Measurements from ENCODE around the gene RAI14.

The RAI14 gene

GRCh38 chr5:34832568-34832967 lies 176.4 kb downstream of the RAI14 start:
- DNase-seq = no peak

GRCh38 chr5:34833090-34833489 lies 177.0 kb downstream of the RAI14 start:
- DNase-seq = no peak

GRCh38 chr5:34833976-34834793 lies 178.1 kb downstream of the RAI14 start:
- no peak for DNase-seq

- DNase-seq = no peak
Observed at GRCh38 chr5:34834794-34835089, 178.6 kb downstream of the RAI14 start.

GRCh38 chr5:34835664-34836063 lies 179.5 kb downstream of the RAI14 start:
- no peak for DNase-seq

- peak; percentile 92 for DNase-seq
Observed at GRCh38 chr5:34838785-34839714, 182.9 kb downstream of the RAI14 start, which contains the start of gene TTC23L. Gene TTC23L (plus strand): TSS chr5:34839164. CDS start chr5:34840672, 1,508 bp downstream.

- no peak for DNase-seq
Observed at GRCh38 chr5:34841816-34842215, 185.7 kb downstream of the RAI14 start.

GRCh38 chr5:34842554-34842953 lies 186.4 kb downstream of the RAI14 start:
- DNase-seq = no peak

GRCh38 chr5:34843497-34843896 lies 187.4 kb downstream of the RAI14 start:
- DNase-seq = no peak

GRCh38 chr5:34844106-34844505 lies 188.0 kb downstream of the RAI14 start:
- DNase-seq = no peak

- no peak for DNase-seq
Observed at GRCh38 chr5:34844999-34845398, 188.9 kb downstream of the RAI14 start.

GRCh38 chr5:34847056-34847455 lies 190.9 kb downstream of the RAI14 start:
- no peak for DNase-seq

- no peak for DNase-seq
Observed at GRCh38 chr5:34847552-34847951, 191.4 kb downstream of the RAI14 start.

GRCh38 chr5:34848230-34848629 lies 192.1 kb downstream of the RAI14 start:
- DNase-seq = no peak

GRCh38 chr5:34849253-34849652 lies 193.1 kb downstream of the RAI14 start:
- DNase-seq = no peak

GRCh38 chr5:34854459-34855174 lies 198.5 kb downstream of the RAI14 start:
- no peak for DNase-seq

GRCh38 chr5:34857161-34857560 lies 201.0 kb downstream of the RAI14 start:
- no peak for DNase-seq

- DNase-seq = no peak
Observed at GRCh38 chr5:34857894-34858293, 201.8 kb downstream of the RAI14 start.

- no peak for DNase-seq
Observed at GRCh38 chr5:34858790-34859189, 202.7 kb downstream of the RAI14 start.

- no peak for DNase-seq
Observed at GRCh38 chr5:34859253-34859652, 203.1 kb downstream of the RAI14 start.

GRCh38 chr5:34863946-34864345 lies 207.8 kb downstream of the RAI14 start:
- no peak for DNase-seq

- no peak for DNase-seq
Observed at GRCh38 chr5:34865091-34865490, 209.0 kb downstream of the RAI14 start.

- DNase-seq = no peak
Observed at GRCh38 chr5:34866989-34867471, 210.9 kb downstream of the RAI14 start.

All from activated CD4-positive, alpha-beta T cell treated with anti-CD3 and anti-CD28 coated beads, Interleukin-2, amount 50 U/mL, for 1 hour (primary cell).